Activated CD4-positive, alpha-beta T cell treated with anti-CD3 and anti-CD28 coated beads, Interleukin-2, amount 10 ng/mL, durations not matched to agents 7 days and 5 days (primary cell): ENCODE results near the gene NEIL3. TPM values are rescaled to one million over a fixed set of nuclear protein-coding genes. Genes with fewer than 3 reads are reported as not detected.
"Not testable (repeated sequence)": the region's sequence is repeated elsewhere in the genome, so short reads cannot be mapped to it uniquely, and the experiment has no call there.

Experiments used
- CTCF ChIA-PET: fragments of 350-600 bp; sonication (Branson Sonifier 250); formaldehyde crosslinking; loops from one replicate; lab custom pipeline; 2021; ENCODE audit warnings: antibody characterized with exemption; lab: Charles Lee
- POLR2A ChIA-PET: fragments of 350-600 bp; sonication (Branson Sonifier 250); formaldehyde crosslinking; loops from one replicate; lab custom pipeline; 2021; ENCODE audit warnings: antibody characterized with exemption; lab: Charles Lee
- DNase-seq: peaks from one replicate; pipeline ENCODE4 v3.0.0-alpha.2; 2020
- H3K27ac Mint-ChIP-seq: one replicate; pipeline ENCODE4 v1.8.0; 2021; ENCODE audit warnings: mild to moderate bottlenecking, moderate library complexity, mixed read lengths
- H3K27me3 Mint-ChIP-seq: one replicate; pipeline ENCODE4 v1.8.0; 2021; ENCODE audit warnings: mixed read lengths
- H3K36me3 Mint-ChIP-seq: one replicate; pipeline ENCODE4 v1.8.0; 2021; ENCODE audit warnings: low read depth, mixed read lengths
- H3K4me1 Mint-ChIP-seq: one replicate; pipeline ENCODE4 v1.8.0; 2021; ENCODE audit warnings: mixed read lengths
- H3K4me3 Mint-ChIP-seq: one replicate; pipeline ENCODE4 v1.8.0; 2021; ENCODE audit warnings: mild to moderate bottlenecking, moderate library complexity, mixed read lengths
- H3K9me3 Mint-ChIP-seq: one replicate; pipeline ENCODE4 v1.8.0; 2021; ENCODE audit warnings: mixed read lengths
- total RNA-seq, 2 experiments: library from RNA; stranded (reverse); gene quantifications; one replicate each; pipeline ENCODE4 v1.2.3, GENCODE V29; 2021

The NEIL3 gene
- total RNA-seq, 2 experiments from 2014 or later = 34.6 to 38.9 TPM

- H3K9me3 Mint-ChIP-seq = no peaks in the 10 kb centered on the region
- H3K4me1 Mint-ChIP-seq = peaks cover 4% of the 10 kb centered on the region
- DNase-seq = no peak
- CTCF ChIA-PET = no interaction called here
- no peak overlapping the region for H3K4me3 Mint-ChIP-seq
- no peak overlapping the region for H3K27ac Mint-ChIP-seq
- POLR2A ChIA-PET = no interaction called here
- H3K36me3 Mint-ChIP-seq = no peaks in the 10 kb centered on the region
- no peaks in the 10 kb centered on the region for H3K27me3 Mint-ChIP-seq
These were observed 26.5 kb upstream of the NEIL3 start for GRCh38 chr4:177283167-177283566.

GRCh38 chr4:177285953-177286352, 23.7 kb upstream of the NEIL3 start:
- Mint-ChIP-seq H3K36me3 (no peaks in the 10 kb centered on the region), H3K9me3 (no peaks in the 10 kb centered on the region), H3K27ac (no peak overlapping the region), H3K27me3 (no peaks in the 10 kb centered on the region), H3K4me1 (peaks cover 4% of the 10 kb centered on the region), H3K4me3 (no peak overlapping the region)
- POLR2A ChIA-PET = no interaction called here
- no peak for DNase-seq
- CTCF ChIA-PET = interaction anchor here (1.5 kb wide), 1 partner anchor 36 kb away, joined by 3 read pairs; no protein-coding TSS in a partner anchor

- DNase-seq = no peak
- Mint-ChIP-seq H3K9me3 (no peaks in the 10 kb centered on the region), H3K27me3 (peaks cover 4% of the 10 kb centered on the region), H3K27ac (no peak overlapping the region), H3K36me3 (no peaks in the 10 kb centered on the region), H3K4me3 (no peak overlapping the region), H3K4me1 (peaks cover 4% of the 10 kb centered on the region)
- ChIA-PET POLR2A (no interaction called here), CTCF (interaction anchor here (1.5 kb wide), 1 partner anchor 37 kb away, joined by 3 read pairs; no protein-coding TSS in a partner anchor)
These were observed 22.4 kb upstream of the NEIL3 start for GRCh38 chr4:177287255-177287654.

- Mint-ChIP-seq H3K4me1 (peaks cover 4% of the 10 kb centered on the region), H3K4me3 (no peak overlapping the region), H3K9me3 (no peaks in the 10 kb centered on the region), H3K36me3 (no peaks in the 10 kb centered on the region), H3K27me3 (peaks cover 4% of the 10 kb centered on the region), H3K27ac (no peak overlapping the region)
- CTCF ChIA-PET = interaction anchor here (1.1 kb wide), 1 partner anchor 21 kb away, joined by 3 read pairs; the partner anchor contains the start of gene NEIL3
- POLR2A ChIA-PET = no interaction called here
- no peak for DNase-seq
These were observed 21.3 kb upstream of the NEIL3 start for GRCh38 chr4:177288335-177288734.

- Mint-ChIP-seq H3K4me3 (no peak overlapping the region), H3K27me3 (peaks cover 4% of the 10 kb centered on the region), H3K4me1 (peaks cover 2% of the 10 kb centered on the region), H3K9me3 (no peaks in the 10 kb centered on the region), H3K27ac (no peak overlapping the region), H3K36me3 (no peaks in the 10 kb centered on the region)
- ChIA-PET POLR2A (no interaction called here), CTCF (interaction anchor here (0.7 kb wide), 1 partner anchor 53 kb away, joined by 3 read pairs; no protein-coding TSS in a partner anchor)
- DNase-seq = no peak
These were observed 18.9 kb upstream of the NEIL3 start for GRCh38 chr4:177290780-177291179.

GRCh38 chr4:177292171-177292570, 17.5 kb upstream of the NEIL3 start:
- Mint-ChIP-seq H3K4me1 (no peaks in the 10 kb centered on the region), H3K27me3 (peaks cover 4% of the 10 kb centered on the region), H3K36me3 (no peaks in the 10 kb centered on the region), H3K4me3 (no peak overlapping the region), H3K9me3 (no peaks in the 10 kb centered on the region), H3K27ac (no peak overlapping the region)
- no peak for DNase-seq
- CTCF ChIA-PET = no interaction called here
- POLR2A ChIA-PET = no interaction called here

- DNase-seq = no peak
- H3K9me3 Mint-ChIP-seq = peaks cover 5% of the 10 kb centered on the region
- no peak overlapping the region for H3K4me3 Mint-ChIP-seq
- no peaks in the 10 kb centered on the region for H3K4me1 Mint-ChIP-seq
- ChIA-PET CTCF (interaction anchor here (1.5 kb wide), 1 partner anchor 42 kb away, joined by 4 read pairs; no protein-coding TSS in a partner anchor), POLR2A (no interaction called here)
- no peak overlapping the region for H3K27ac Mint-ChIP-seq
- H3K27me3 Mint-ChIP-seq = peaks cover 4% of the 10 kb centered on the region
- peaks cover 1% of the 10 kb centered on the region for H3K36me3 Mint-ChIP-seq
These were observed 16.3 kb upstream of the NEIL3 start for GRCh38 chr4:177293208-177294033.

GRCh38 chr4:177297785-177298391, 11.8 kb upstream of the NEIL3 start:
- POLR2A ChIA-PET = no interaction called here
- CTCF ChIA-PET = interaction anchor here (0.6 to 1.1 kb wide), 3 partner anchors 9 to 173 kb away, joined by 3 to 4 read pairs (median 3); partner anchors contain the start of gene NEIL3
- Mint-ChIP-seq H3K4me1 (no peaks in the 10 kb centered on the region), H3K36me3 (peaks cover 1% of the 10 kb centered on the region), H3K4me3 (no peak overlapping the region), H3K27ac (no peak overlapping the region), H3K9me3 (peaks cover 5% of the 10 kb centered on the region), H3K27me3 (peaks cover 2% of the 10 kb centered on the region)
- no peak for DNase-seq

- peaks cover 5% of the 10 kb centered on the region for H3K9me3 Mint-ChIP-seq
- no peak overlapping the region for H3K27ac Mint-ChIP-seq
- DNase-seq = no peak
- H3K36me3 Mint-ChIP-seq = peaks cover 1% of the 10 kb centered on the region
- peaks cover 5% of the 10 kb centered on the region for H3K27me3 Mint-ChIP-seq
- H3K4me1 Mint-ChIP-seq = no peaks in the 10 kb centered on the region
- no peak overlapping the region for H3K4me3 Mint-ChIP-seq
- ChIA-PET CTCF (interaction anchor here (1.4 kb wide), 1 partner anchor 13 kb away, joined by 3 read pairs; no protein-coding TSS in a partner anchor), POLR2A (no interaction called here)
These were observed 8.5 kb upstream of the NEIL3 start for GRCh38 chr4:177301126-177301639.

- POLR2A ChIA-PET = no interaction called here
- Mint-ChIP-seq H3K36me3 (peaks cover 1% of the 10 kb centered on the region), H3K9me3 (peaks cover 5% of the 10 kb centered on the region), H3K4me3 (no peak overlapping the region), H3K27ac (no peak overlapping the region), H3K27me3 (peaks cover 5% of the 10 kb centered on the region), H3K4me1 (no peaks in the 10 kb centered on the region)
- DNase-seq = no peak
- CTCF ChIA-PET = no interaction called here
These were observed 7.1 kb upstream of the NEIL3 start for GRCh38 chr4:177302371-177303100.

- H3K4me3 Mint-ChIP-seq = no peak overlapping the region
- no peaks in the 10 kb centered on the region for H3K36me3 Mint-ChIP-seq
These were observed 5.6 kb upstream of the NEIL3 start for GRCh38 chr4:177304094-177304493.

GRCh38 chr4:177304864-177305263, 4.8 kb upstream of the NEIL3 start:
- H3K4me3 Mint-ChIP-seq, H3K27me3 Mint-ChIP-seq, H3K36me3 Mint-ChIP-seq, H3K27ac Mint-ChIP-seq, H3K9me3 Mint-ChIP-seq, POLR2A ChIA-PET, DNase-seq: not testable (repeated sequence)
- H3K4me1 Mint-ChIP-seq = peaks cover 17% of the 10 kb centered on the region
- CTCF ChIA-PET = interaction anchor here (1.7 kb wide), 1 partner anchor 8 kb away, joined by 6 read pairs; no protein-coding TSS in a partner anchor

More at GRCh38 chr4:177304094-177304493, 5.6 kb upstream of the NEIL3 start:
- ChIA-PET CTCF (interaction anchor here (0.6 to 1.7 kb wide), 2 partner anchors 9 to 17 kb away, joined by 3 to 6 read pairs; no protein-coding TSS in a partner anchor), POLR2A (no interaction called here)
- H3K27me3 Mint-ChIP-seq = peaks cover 5% of the 10 kb centered on the region
- H3K9me3 Mint-ChIP-seq = peaks cover 4% of the 10 kb centered on the region
- no peak for DNase-seq
- H3K4me1 Mint-ChIP-seq = peaks cover 12% of the 10 kb centered on the region
- no peak overlapping the region for H3K27ac Mint-ChIP-seq
